PC-3 (cell line): ENCODE results near the gene SLC35F2.

Experiments
- EZH2 ChIP-seq: fragments of 300-600 bp; sonication (generic); IDR thresholded peaks from one replicate; pipeline ENCODE4 v1.6.1; 2017; ENCODE audit warnings: antibody characterized with exemption, mild to moderate bottlenecking, low read length; ENCODE audit not compliant: unreplicated experiment
- EZH2phosphoT487 ChIP-seq: fragments of 300-600 bp; sonication (generic); IDR thresholded peaks from 2 replicates; pipeline ENCODE4 v1.6.1; 2018; ENCODE audit warnings: mild to moderate bottlenecking, antibody characterized with exemption, low read length, borderline replicate concordance
- TF ChIP-seq, protein P1 (sequence below): fragments of 300-600 bp; sonication (generic); conservative IDR thresholded peaks from 2 replicates; pipeline ENCODE4 v1.5.1; 2017; ENCODE audit warnings: antibody characterized with exemption, low read depth, mild to moderate bottlenecking, low read length

DNA sequence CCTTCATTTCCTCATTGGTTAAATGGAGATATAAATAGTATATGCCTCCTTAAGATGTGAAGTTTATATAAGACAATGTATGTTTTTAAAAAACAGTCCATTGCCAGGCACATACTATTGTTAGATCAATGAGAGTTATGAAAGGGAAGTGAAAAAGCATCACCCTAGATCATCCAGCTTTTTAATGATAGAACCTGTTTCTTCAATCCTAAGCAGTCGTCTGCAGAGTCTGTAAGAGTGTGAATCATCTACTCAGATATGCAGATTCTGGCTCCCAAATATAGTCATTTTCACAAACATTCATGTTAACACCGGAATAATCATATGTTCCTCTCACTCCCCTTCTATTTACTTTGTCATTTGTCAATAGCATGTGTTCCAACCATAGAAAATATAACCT lies 81.5 kb downstream of the SLC35F2 start:
- TF ChIP-seq, protein P1, sequence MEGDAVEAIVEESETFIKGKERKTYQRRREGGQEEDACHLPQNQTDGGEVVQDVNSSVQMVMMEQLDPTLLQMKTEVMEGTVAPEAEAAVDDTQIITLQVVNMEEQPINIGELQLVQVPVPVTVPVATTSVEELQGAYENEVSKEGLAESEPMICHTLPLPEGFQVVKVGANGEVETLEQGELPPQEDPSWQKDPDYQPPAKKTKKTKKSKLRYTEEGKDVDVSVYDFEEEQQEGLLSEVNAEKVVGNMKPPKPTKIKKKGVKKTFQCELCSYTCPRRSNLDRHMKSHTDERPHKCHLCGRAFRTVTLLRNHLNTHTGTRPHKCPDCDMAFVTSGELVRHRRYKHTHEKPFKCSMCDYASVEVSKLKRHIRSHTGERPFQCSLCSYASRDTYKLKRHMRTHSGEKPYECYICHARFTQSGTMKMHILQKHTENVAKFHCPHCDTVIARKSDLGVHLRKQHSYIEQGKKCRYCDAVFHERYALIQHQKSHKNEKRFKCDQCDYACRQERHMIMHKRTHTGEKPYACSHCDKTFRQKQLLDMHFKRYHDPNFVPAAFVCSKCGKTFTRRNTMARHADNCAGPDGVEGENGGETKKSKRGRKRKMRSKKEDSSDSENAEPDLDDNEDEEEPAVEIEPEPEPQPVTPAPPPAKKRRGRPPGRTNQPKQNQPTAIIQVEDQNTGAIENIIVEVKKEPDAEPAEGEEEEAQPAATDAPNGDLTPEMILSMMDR, result no peak
- TF ChIP-seq EZH2phosphoT487 (no peak), EZH2 (no peak)
